ENCODE measurements around the gene TSC1. TPM values are rescaled to one million over a fixed set of nuclear protein-coding genes. Genes with fewer than 3 reads are reported as not detected.
A peak's percentile ranks its signal among the peaks of the same experiment; 100 is the strongest.

Gene TSC1
- total RNA-seq, 4 donors from 2014 or later: 24.3 to 44.2 (median 36.9) TPM

- peaks cover 0 to 6% of the 10 kb centered on the region in 2 donors for H3K36me3 ChIP-seq
- no peak for ATAC-seq
- TF ChIP-seq POLR2AphosphoS5 (IDR thresholded peaks at IDR 0.05) (no peak), EP300 (IDR thresholded peaks at IDR 0.05) (no peak), POLR2A (IDR thresholded peaks at IDR 0.05) (no peak)
- TF ChIP-seq, protein P1, sequence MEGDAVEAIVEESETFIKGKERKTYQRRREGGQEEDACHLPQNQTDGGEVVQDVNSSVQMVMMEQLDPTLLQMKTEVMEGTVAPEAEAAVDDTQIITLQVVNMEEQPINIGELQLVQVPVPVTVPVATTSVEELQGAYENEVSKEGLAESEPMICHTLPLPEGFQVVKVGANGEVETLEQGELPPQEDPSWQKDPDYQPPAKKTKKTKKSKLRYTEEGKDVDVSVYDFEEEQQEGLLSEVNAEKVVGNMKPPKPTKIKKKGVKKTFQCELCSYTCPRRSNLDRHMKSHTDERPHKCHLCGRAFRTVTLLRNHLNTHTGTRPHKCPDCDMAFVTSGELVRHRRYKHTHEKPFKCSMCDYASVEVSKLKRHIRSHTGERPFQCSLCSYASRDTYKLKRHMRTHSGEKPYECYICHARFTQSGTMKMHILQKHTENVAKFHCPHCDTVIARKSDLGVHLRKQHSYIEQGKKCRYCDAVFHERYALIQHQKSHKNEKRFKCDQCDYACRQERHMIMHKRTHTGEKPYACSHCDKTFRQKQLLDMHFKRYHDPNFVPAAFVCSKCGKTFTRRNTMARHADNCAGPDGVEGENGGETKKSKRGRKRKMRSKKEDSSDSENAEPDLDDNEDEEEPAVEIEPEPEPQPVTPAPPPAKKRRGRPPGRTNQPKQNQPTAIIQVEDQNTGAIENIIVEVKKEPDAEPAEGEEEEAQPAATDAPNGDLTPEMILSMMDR (IDR thresholded peaks at IDR 0.05): no peak
- no peak overlapping the region for H3K4me3 ChIP-seq
- WGBS, 2 donors (ENCODE audit: low coverage in 1 of 2): 93 to 100% methylated on average over 3 of the region's 3 CpGs
- no peaks in the 10 kb centered on the region for H3K9me3 ChIP-seq
- H3K4me1 ChIP-seq: peaks cover 0 to 17% (median 0%) of the 10 kb centered on the region in 3 donors
- no peaks in the 10 kb centered on the region for H3K27me3 ChIP-seq
- H3K27ac ChIP-seq: no peak overlapping the region
Measured at GRCh38 chr9:132861666-132862065, 82.8 kb downstream of the TSC1 start.

DNA sequence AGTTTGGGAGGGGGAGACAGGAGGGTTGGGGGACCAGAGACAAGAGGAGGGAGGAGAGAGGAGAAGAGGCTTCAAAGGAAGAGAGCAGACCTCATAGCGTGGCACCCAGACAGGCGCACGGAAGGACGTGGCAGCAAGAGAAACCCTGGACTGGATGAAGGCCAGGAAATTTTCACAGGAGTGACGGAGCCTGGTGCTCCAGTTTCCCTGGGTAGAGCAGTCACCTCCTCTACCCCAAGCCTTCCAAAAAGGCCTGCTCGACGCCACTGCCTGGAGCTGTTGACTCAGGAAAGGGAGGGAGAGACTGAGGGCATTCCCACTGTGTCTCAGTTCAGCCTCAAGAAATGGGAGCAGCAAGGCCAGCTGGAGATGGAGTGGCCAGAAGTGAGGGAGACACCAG lies 85.7 kb downstream of the TSC1 start:
- Histone ChIP-seq H3K4me1 (peaks cover 0 to 17% (median 0%) of the 10 kb centered on the region in 3 donors), H3K27ac (no peak overlapping the region), H3K36me3 (peaks cover 0 to 6% of the 10 kb centered on the region in 2 donors), H3K4me3 (no peak overlapping the region), H3K27me3 (no peaks in the 10 kb centered on the region), H3K9me3 (no peaks in the 10 kb centered on the region)
- no peak for ATAC-seq
- WGBS, 2 donors (ENCODE audit: low coverage in 1 of 2): 69% methylated on average over 7 of the region's 7 CpGs; no CpG with 5 or more reads in 1 of the 2 donors
- TF ChIP-seq POLR2A (IDR thresholded peaks at IDR 0.05) (no peak), EP300 (IDR thresholded peaks at IDR 0.05) (no peak), POLR2AphosphoS5 (IDR thresholded peaks at IDR 0.05) (no peak)
- TF ChIP-seq, protein P1 (IDR thresholded peaks at IDR 0.05): no peak

- no peak for ATAC-seq
- WGBS, 2 donors (ENCODE audit: low coverage in 1 of 2): 78% methylated on average over 11 of the region's 24 CpGs; no CpG with 5 or more reads in 1 of the 2 donors
- Histone ChIP-seq H3K36me3 (no peaks in the 10 kb centered on the region), H3K4me3 (no peak overlapping the region), H3K4me1 (peaks cover 0 to 17% (median 0%) of the 10 kb centered on the region in 3 donors), H3K27ac (peak overlapping the region in 1 of 4 donors; percentile 64), H3K9me3 (no peaks in the 10 kb centered on the region), H3K27me3 (no peaks in the 10 kb centered on the region)
- TF ChIP-seq POLR2A (IDR thresholded peaks at IDR 0.05): no peak
Measured at GRCh38 chr9:132857616-132858342, 86.6 kb downstream of the TSC1 start.

DNA sequence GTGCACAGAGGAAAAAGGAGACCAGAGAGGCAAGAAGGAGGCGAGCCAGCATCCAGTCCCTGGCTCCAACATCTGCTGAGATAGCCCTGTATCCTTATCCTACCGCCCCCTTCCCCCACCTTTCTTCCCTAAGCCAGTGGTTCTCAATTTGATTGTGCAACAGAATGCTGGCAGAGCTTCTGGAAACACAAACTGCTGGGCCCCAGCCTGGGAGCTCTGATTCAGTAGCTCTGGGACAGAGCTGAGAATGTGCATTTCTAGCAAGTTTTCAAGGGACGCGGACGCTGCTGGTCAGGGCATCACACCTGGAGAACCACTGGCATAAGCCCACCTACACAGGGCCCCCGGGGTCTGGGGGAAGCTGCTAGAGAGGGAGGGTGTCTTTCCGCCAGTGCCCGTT lies 87.4 kb downstream of the TSC1 start:
- Histone ChIP-seq H3K9me3 (no peaks in the 10 kb centered on the region), H3K27me3 (no peaks in the 10 kb centered on the region), H3K36me3 (no peaks in the 10 kb centered on the region), H3K27ac (peak overlapping the region in 2 of 4 donors; percentile 10 to 64), H3K4me3 (no peak overlapping the region), H3K4me1 (peaks cover 0 to 17% (median 0%) of the 10 kb centered on the region in 3 donors)
- ATAC-seq: peak; percentile 84
- 31% methylated on average over 5 of the region's 8 CpGs; no CpG with 5 or more reads in 1 of the 2 donors for WGBS, 2 donors (ENCODE audit: low coverage in 1 of 2)
- no peak for TF ChIP-seq EP300 (IDR thresholded peaks at IDR 0.05)

GRCh38 chr9:132855904-132856303 lies 88.5 kb downstream of the TSC1 start:
- no peak overlapping the region for H3K4me3 ChIP-seq
- H3K36me3 ChIP-seq: no peaks in the 10 kb centered on the region
- WGBS, 2 donors (ENCODE audit: low coverage in 1 of 2): 100% methylated on average over 1 of the region's 5 CpGs; no CpG with 5 or more reads in 1 of the 2 donors
- no peaks in the 10 kb centered on the region for H3K27me3 ChIP-seq
- no peaks in the 10 kb centered on the region for H3K9me3 ChIP-seq
- ATAC-seq: no peak
- H3K4me1 ChIP-seq: peaks cover 0 to 17% (median 0%) of the 10 kb centered on the region in 3 donors
- TF ChIP-seq, protein P1 (IDR thresholded peaks at IDR 0.05): no peak
- TF ChIP-seq POLR2A (IDR thresholded peaks at IDR 0.05): no peak
- no peak for TF ChIP-seq EP300 (IDR thresholded peaks at IDR 0.05)
- no peak for TF ChIP-seq POLR2AphosphoS5 (IDR thresholded peaks at IDR 0.05)
- H3K27ac ChIP-seq: no peak overlapping the region

DNA sequence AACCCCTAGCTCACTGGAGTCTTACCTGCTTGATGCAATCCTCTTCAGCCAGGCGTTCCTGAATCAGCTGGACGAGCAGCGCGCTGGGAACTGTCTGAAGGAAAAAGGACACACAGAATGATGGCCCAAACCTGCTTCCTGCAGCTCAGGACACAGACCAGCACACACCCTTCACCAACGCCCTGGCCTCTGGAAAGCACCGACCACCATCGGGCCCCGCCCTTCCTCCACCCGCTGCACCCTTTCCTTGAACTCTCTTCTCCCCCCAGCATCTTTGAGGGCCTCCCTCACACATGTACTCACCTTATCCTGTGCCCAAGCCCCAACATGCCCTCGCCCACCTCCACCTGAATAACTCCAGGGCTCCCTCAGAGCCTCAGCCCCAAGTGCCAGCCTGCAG lies 89.6 kb downstream of the TSC1 start:
- TF ChIP-seq EP300 (IDR thresholded peaks at IDR 0.05): no peak
- no peak for TF ChIP-seq POLR2AphosphoS5 (IDR thresholded peaks at IDR 0.05)
- peaks cover 0 to 17% (median 0%) of the 10 kb centered on the region in 3 donors for H3K4me1 ChIP-seq
- H3K27ac ChIP-seq: no peak overlapping the region
- no peak overlapping the region for H3K4me3 ChIP-seq
- no peak for ATAC-seq
- no peaks in the 10 kb centered on the region for H3K27me3 ChIP-seq
- H3K9me3 ChIP-seq: no peaks in the 10 kb centered on the region
- H3K36me3 ChIP-seq: no peaks in the 10 kb centered on the region
- 72 to 100% methylated on average over 6 to 9 of the region's 10 CpGs for WGBS, 2 donors (ENCODE audit: low coverage in 1 of 2)
